ENCODE data around the gene DCTN2. TPM values are rescaled to one million over a fixed set of nuclear protein-coding genes. Genes with fewer than 3 reads are reported as not detected.
"Not testable (repeated sequence)": the region's sequence is repeated elsewhere in the genome, so short reads cannot be mapped to it uniquely, and the experiment has no call there.

DCTN2 gene
- total RNA-seq, 2 donors from 2014 or later: 110 to 114 TPM

DNA sequence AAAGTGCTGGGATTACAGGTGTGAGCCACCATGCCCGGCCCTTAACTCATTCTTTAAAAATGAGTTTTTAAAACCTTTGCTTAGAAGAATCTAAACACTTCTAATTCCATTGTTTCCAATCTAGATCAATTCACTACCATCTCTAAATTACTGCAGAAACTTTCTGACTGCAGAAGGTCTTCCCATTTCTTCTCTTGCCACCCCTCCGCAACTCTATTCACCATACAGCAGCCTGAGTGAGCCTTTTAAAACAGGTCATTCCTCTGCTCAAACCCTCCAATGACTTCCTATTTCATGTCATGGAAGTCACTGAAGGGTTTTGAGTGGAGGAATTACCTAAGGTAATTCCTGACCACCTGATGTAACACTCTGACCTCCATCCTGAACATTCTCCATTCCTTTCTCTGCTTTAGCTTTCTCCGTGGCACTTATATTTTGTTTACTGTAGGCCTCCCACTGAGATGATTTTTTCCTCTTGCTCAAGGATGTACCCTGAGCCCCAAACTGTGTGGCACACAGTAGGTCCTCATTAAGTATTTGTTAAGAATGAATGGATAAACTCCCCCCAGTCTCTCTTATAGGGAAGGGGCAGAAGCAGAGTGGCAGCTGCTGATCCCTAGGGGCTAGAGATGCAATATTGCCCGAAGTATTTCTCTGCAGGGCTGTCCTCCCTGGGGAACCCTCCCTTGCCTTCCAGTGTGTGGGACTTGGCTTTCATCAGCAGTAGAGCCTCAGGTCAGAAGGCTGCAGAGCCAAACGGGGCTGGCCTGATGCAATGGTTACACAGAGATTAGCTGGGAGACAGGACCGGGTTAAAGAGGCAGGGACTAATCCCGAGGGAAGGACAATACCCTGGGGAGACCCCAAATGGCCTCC lies 27.8 kb downstream of the DCTN2 start:
- H3K27me3 Mint-ChIP-seq (ENCODE audit: insufficient read depth): no peaks in the 10 kb centered on the region
- Histone ChIP-seq H3K27me3 (ENCODE audit: control insufficient read depth, insufficient read depth, low read length, poor library complexity, severe bottlenecking) (no peaks in the 10 kb centered on the region), H3K9ac (ENCODE audit: extremely low read depth, low read length, poor library complexity, severe bottlenecking) (peak overlapping the region; percentile 98), H3K4me1 (ENCODE audit: control insufficient read depth, insufficient read depth, low read length) (peaks cover 14% of the 10 kb centered on the region), H3K36me3 (ENCODE audit: control insufficient read depth, insufficient read depth, low read length) (peaks cover 56% of the 10 kb centered on the region), H3K27ac (ENCODE audit: low read depth, low read length) (peak overlapping the region; percentile 93), H3K4me3 (ENCODE audit: low read length) (peak overlapping the region; percentile 96), H3K9me3 (ENCODE audit: control insufficient read depth, low read length) (no peaks in the 10 kb centered on the region)
- H3K4me1 Mint-ChIP-seq: peaks cover 56% of the 10 kb centered on the region
- WGBS, 2 experiments (ENCODE audit: insufficient coverage in 1 of 2, insufficient read length in 1 of 2): 32 to 54% methylated on average over 2 to 7 of the region's 7 CpGs
- peak overlapping the region; percentile 93 for H3K4me3 Mint-ChIP-seq
- H3K9me3 Mint-ChIP-seq: no peaks in the 10 kb centered on the region
- DNase-seq: no peak
- peaks cover 49% of the 10 kb centered on the region for H3K36me3 Mint-ChIP-seq (ENCODE audit: low read depth)
- TF ChIP-seq, protein P1, sequence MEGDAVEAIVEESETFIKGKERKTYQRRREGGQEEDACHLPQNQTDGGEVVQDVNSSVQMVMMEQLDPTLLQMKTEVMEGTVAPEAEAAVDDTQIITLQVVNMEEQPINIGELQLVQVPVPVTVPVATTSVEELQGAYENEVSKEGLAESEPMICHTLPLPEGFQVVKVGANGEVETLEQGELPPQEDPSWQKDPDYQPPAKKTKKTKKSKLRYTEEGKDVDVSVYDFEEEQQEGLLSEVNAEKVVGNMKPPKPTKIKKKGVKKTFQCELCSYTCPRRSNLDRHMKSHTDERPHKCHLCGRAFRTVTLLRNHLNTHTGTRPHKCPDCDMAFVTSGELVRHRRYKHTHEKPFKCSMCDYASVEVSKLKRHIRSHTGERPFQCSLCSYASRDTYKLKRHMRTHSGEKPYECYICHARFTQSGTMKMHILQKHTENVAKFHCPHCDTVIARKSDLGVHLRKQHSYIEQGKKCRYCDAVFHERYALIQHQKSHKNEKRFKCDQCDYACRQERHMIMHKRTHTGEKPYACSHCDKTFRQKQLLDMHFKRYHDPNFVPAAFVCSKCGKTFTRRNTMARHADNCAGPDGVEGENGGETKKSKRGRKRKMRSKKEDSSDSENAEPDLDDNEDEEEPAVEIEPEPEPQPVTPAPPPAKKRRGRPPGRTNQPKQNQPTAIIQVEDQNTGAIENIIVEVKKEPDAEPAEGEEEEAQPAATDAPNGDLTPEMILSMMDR (conservative IDR thresholded peaks at IDR 0.05): no peak
- peak overlapping the region; percentile 99 for H3K27ac Mint-ChIP-seq

DNA sequence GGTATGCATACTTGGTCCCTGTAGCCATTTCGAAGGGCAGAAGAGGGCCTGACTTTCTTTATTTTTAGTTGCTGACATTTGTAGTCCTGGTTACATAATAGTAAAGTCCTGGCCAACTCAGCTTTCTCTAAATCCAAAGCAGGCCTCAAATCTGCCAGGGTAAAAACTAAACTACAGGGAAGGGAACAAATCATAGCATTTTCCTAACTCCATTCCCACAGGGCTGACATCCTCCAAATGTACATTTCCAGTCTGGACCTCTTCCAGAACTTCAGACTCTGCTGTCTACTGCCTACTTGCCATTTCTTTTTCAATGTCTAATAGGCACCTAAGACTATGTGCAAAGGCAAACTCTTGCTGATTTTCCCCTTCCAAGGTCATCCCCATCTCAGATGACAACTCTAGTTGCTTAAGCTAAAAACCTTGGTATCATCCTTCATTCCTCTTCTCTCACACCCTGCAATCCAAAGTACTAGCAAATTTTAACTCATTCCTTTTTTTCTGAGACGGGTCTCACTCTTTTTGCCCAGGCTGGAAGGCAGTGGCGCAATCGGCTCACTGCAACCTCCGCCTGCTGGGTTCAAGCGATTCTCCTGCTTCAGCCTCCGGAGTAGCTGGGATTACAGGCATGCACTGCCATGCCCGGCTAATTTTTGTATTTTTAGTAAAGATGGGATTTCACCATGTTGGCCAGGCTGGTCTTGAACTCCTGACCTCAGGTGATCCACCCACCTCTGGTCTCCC lies 28.6 kb downstream of the DCTN2 start:
- Mint-ChIP-seq H3K27me3 (ENCODE audit: insufficient read depth) (no peaks in the 10 kb centered on the region), H3K4me3 (peak overlapping the region; percentile 93), H3K36me3 (ENCODE audit: low read depth) (peaks cover 52% of the 10 kb centered on the region), H3K27ac (no peak overlapping the region), H3K4me1 (peaks cover 48% of the 10 kb centered on the region), H3K9me3 (no peaks in the 10 kb centered on the region)
- Histone ChIP-seq H3K27ac (ENCODE audit: low read depth, low read length) (no peak overlapping the region), H3K9ac (ENCODE audit: extremely low read depth, low read length, poor library complexity, severe bottlenecking) (peak overlapping the region; percentile 98), H3K9me3 (ENCODE audit: control insufficient read depth, low read length) (no peaks in the 10 kb centered on the region), H3K27me3 (ENCODE audit: control insufficient read depth, insufficient read depth, low read length, poor library complexity, severe bottlenecking) (no peaks in the 10 kb centered on the region), H3K36me3 (ENCODE audit: control insufficient read depth, insufficient read depth, low read length) (peaks cover 57% of the 10 kb centered on the region), H3K4me1 (ENCODE audit: control insufficient read depth, insufficient read depth, low read length) (peaks cover 14% of the 10 kb centered on the region), H3K4me3 (ENCODE audit: low read length) (peak overlapping the region; percentile 96)
- no peak for DNase-seq
- TF ChIP-seq, protein P1 (conservative IDR thresholded peaks at IDR 0.05): no peak
- 92 to 97% methylated on average over 6 to 8 of the region's 8 CpGs for WGBS, 2 experiments (ENCODE audit: insufficient coverage in 1 of 2, insufficient read length in 1 of 2)

DNA sequence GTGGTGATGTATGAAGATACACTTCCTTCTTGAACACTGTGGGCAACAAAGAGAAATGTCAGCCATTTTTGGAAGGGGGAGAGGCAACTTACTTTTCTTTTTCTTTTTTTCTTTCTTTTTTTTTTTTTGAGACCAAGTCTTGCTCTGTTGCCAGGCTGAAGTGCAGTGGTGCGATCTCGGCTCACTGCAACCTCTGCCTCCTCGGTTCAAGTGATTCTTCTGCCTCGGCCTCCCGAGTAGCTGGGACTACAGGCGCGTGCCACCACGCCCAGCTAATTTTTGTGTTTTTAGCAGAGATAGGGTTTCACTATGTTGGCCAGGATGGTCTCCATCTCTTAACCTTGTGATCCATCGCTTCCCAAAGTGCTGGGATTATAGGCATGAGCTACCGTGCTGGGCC lies 29.3 kb downstream of the DCTN2 start:
- Histone ChIP-seq H3K36me3 (ENCODE audit: control insufficient read depth, insufficient read depth, low read length) (peaks cover 64% of the 10 kb centered on the region), H3K4me1 (ENCODE audit: control insufficient read depth, insufficient read depth, low read length) (peaks cover 14% of the 10 kb centered on the region), H3K4me3 (ENCODE audit: low read length) (peak overlapping the region; percentile 96)
- peaks cover 45% of the 10 kb centered on the region for H3K4me1 Mint-ChIP-seq
- H3K9ac ChIP-seq (ENCODE audit: extremely low read depth, low read length, poor library complexity, severe bottlenecking); H3K9me3 Mint-ChIP-seq; H3K9me3 ChIP-seq (ENCODE audit: control insufficient read depth, low read length); H3K27ac ChIP-seq (ENCODE audit: low read depth, low read length); DNase-seq; H3K27me3 ChIP-seq (ENCODE audit: control insufficient read depth, insufficient read depth, low read length, poor library complexity, severe bottlenecking); H3K27me3 Mint-ChIP-seq (ENCODE audit: insufficient read depth); H3K4me3 Mint-ChIP-seq: not testable (repeated sequence)
- 92 to 94% methylated on average over 7 to 10 of the region's 10 CpGs for WGBS, 2 experiments (ENCODE audit: insufficient coverage in 1 of 2, insufficient read length in 1 of 2)
- H3K36me3 Mint-ChIP-seq (ENCODE audit: low read depth): peaks cover 59% of the 10 kb centered on the region
- H3K27ac Mint-ChIP-seq: peak overlapping the region; percentile 79
